A673 (cell line): ENCODE results near the gene PROCR.

Source experiments
- CTCF ChIP-seq: fragments of 300-800, 200-600 bp; sonication (generic); conservative IDR thresholded peaks from 2 replicates; pipeline ENCODE4 v1.5.1; 2017; ENCODE audit warnings: low read depth, mild to moderate bottlenecking, antibody characterized with exemption, low read length, moderate library complexity, mixed read lengths
- EZH2 ChIP-seq: fragments of 200-600 bp; sonication (generic); IDR thresholded peaks from 2 replicates; pipeline ENCODE4 v1.6.1; 2017; ENCODE audit warnings: borderline replicate concordance, low read depth, mild to moderate bottlenecking, mixed read lengths, antibody characterized with exemption, low read length; ENCODE audit not compliant: poor library complexity, severe bottlenecking

- TF ChIP-seq CTCF (no peak), EZH2 (no peak)
These were observed 20.4 kb downstream of the PROCR start for GRCh38 chr20:35192118-35192872.
